Activated CD8-positive, alpha-beta memory T cell treated with anti-CD3 and anti-CD28 coated beads for 48 hours (primary cell): ENCODE results near the gene ANKRD2.
A peak's percentile ranks its signal among the peaks of the same experiment; 100 is the strongest.
"Not testable (repeated sequence)": the region's sequence is repeated elsewhere in the genome, so short reads cannot be mapped to it uniquely, and the experiment has no call there.

Experiments used
- DNase-seq, 3 experiments: peaks; one replicate each; pipeline ENCODE4 v3.0.0-alpha.2; 2020; ENCODE audit warnings: low read depth in 2 of 3, low spot score in 2 of 3

Gene ANKRD2

GRCh38 chr10:97572214-97572989, at the start of gene ANKRD2:
TSS of gene ANKRD2 (plus strand) at chr10:97572779. CDS start at chr10:97572789, 10 bp downstream.
- peak in 1 of 3 experiments; percentile 40 for DNase-seq

- DNase-seq = no peak
Measured at GRCh38 chr10:97522937-97523336, 49.6 kb upstream of the ANKRD2 start.

- no peak for DNase-seq
Measured at GRCh38 chr10:97525086-97525485, 47.5 kb upstream of the ANKRD2 start.

GRCh38 chr10:97525683-97526110, 46.9 kb upstream of the ANKRD2 start:
- no peak for DNase-seq

GRCh38 chr10:97528876-97529275, 43.7 kb upstream of the ANKRD2 start:
- DNase-seq = not testable (repeated sequence)

GRCh38 chr10:97529685-97530465, 42.7 kb upstream of the ANKRD2 start:
- DNase-seq = no peak

- no peak for DNase-seq
Measured at GRCh38 chr10:97531401-97531986, 41.1 kb upstream of the ANKRD2 start.

GRCh38 chr10:97532935-97533671, 39.5 kb upstream of the ANKRD2 start:
- no peak for DNase-seq

GRCh38 chr10:97533888-97534287, 38.7 kb upstream of the ANKRD2 start:
- DNase-seq = no peak

- DNase-seq = peak in 1 of 3 experiments; percentile 23
Measured at GRCh38 chr10:97534746-97535367, 37.7 kb upstream of the ANKRD2 start.

- DNase-seq = no peak
Measured at GRCh38 chr10:97537186-97537869, 35.3 kb upstream of the ANKRD2 start.

GRCh38 chr10:97538411-97538810, 34.2 kb upstream of the ANKRD2 start:
- DNase-seq = no peak

- DNase-seq = no peak
Measured at GRCh38 chr10:97538839-97539238, 33.7 kb upstream of the ANKRD2 start.

GRCh38 chr10:97539523-97540200, 32.9 kb upstream of the ANKRD2 start:
- DNase-seq = no peak

- no peak for DNase-seq
Measured at GRCh38 chr10:97540669-97541500, 31.7 kb upstream of the ANKRD2 start.

GRCh38 chr10:97542169-97543024, 30.2 kb upstream of the ANKRD2 start:
- DNase-seq = peak in 1 of 3 experiments; percentile 18

- DNase-seq = peak; percentile 23 to 52 (median 32)
Measured at GRCh38 chr10:97543025-97543546, 29.5 kb upstream of the ANKRD2 start.
